Stimulated activated CD4-positive, alpha-beta T cell treated with anti-CD3 and anti-CD28 coated beads, TNF-alpha, amount 100 ng/mL, for 24 hours (primary cell): ENCODE measurements around the gene ARHGEF12.
A peak's percentile ranks its signal among the peaks of the same experiment; 100 is the strongest.

Source experiments
- DNase-seq, 3 experiments: peaks; one replicate each; pipeline ENCODE4 v3.0.0-alpha.2; 2020; ENCODE audit warnings: low read depth in 3 of 3

Gene ARHGEF12, protein sequence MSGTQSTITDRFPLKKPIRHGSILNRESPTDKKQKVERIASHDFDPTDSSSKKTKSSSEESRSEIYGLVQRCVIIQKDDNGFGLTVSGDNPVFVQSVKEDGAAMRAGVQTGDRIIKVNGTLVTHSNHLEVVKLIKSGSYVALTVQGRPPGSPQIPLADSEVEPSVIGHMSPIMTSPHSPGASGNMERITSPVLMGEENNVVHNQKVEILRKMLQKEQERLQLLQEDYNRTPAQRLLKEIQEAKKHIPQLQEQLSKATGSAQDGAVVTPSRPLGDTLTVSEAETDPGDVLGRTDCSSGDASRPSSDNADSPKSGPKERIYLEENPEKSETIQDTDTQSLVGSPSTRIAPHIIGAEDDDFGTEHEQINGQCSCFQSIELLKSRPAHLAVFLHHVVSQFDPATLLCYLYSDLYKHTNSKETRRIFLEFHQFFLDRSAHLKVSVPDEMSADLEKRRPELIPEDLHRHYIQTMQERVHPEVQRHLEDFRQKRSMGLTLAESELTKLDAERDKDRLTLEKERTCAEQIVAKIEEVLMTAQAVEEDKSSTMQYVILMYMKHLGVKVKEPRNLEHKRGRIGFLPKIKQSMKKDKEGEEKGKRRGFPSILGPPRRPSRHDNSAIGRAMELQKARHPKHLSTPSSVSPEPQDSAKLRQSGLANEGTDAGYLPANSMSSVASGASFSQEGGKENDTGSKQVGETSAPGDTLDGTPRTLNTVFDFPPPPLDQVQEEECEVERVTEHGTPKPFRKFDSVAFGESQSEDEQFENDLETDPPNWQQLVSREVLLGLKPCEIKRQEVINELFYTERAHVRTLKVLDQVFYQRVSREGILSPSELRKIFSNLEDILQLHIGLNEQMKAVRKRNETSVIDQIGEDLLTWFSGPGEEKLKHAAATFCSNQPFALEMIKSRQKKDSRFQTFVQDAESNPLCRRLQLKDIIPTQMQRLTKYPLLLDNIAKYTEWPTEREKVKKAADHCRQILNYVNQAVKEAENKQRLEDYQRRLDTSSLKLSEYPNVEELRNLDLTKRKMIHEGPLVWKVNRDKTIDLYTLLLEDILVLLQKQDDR (N-terminal part only)

DNA sequence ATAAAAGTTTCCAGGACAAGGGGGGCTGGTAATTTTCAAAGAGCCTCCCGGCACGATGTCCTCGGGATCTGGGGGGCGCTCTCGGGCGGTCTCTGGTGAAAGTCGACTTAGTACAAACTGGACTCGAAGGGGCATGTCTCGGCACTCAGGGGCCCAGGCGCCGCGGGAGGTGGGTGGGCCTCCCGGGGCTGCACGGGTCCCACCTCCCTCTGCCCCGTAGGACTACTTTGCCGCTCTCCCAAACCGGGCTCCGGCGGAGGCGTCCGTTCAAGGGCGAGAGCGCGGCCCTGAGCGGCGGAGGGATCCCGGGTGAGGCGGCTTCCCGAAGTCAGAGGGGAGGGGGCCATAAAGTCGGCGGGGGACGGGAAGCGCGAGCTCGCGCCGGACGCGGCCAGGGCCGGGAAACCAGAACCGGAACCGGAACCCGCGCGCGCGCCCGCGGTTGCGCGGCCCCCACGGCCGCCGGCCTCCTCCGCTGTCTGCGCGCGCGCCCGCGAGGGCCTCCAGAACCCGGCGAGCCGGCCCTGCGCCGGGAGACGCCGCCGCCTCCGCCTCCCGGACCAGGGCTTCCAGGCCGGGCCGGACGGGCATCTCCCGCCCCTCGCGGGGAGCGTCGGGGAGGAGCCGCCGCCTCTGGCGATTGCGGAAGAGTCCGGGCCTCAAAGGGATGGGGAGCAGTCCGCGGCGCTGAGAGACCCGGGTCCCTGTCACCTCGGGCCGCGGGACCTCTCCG, at the start of gene ARHGEF12:
Gene ARHGEF12 (plus strand): TSS at position 506 of the 733 bp plus-strand sequence. CDS start 831 bp downstream, outside the sequence.
- DNase-seq, result peak; percentile 62 to 86 (median 70)

DNA sequence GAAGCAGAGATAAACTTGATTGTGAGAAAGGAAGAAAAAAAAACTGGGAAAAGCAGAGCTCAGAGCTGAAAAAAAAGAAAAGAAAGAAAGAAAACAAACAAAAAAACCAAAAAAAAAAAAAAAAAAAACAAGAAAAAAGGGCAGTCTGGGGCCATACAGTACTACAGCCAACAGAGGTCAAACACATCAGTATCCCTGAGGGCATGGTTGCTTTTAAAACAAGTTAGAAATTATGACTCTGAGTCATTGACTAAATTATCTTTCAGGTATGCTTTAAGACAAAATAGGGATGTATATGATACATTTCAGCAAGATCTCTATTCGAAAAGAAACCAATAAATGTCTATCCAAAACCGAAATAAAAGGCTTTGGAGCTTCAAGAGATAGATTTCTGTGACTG, 48.2 kb upstream of the ARHGEF12 start:
- DNase-seq, result no peak

DNA sequence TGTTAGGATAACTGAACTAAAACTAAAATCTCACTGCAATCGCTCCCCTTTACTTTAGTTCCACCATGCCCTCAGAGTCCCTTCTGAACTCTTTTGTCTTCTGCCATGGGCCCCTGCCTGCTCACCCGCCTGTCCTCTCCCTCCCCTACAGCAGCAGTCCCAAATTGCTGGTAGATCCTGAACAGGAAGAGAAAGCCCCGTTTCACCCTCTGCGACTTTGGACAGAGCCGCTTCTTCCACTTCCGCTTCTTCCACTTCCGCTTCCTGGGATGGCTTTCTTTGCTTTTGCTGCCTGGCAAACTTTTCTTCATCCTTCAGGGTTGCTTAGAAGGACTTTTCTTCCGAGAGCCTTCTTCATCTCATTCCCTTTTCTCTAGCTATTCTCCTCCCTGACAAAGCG, 46.8 kb upstream of the ARHGEF12 start:
- DNase-seq, result no peak

DNA sequence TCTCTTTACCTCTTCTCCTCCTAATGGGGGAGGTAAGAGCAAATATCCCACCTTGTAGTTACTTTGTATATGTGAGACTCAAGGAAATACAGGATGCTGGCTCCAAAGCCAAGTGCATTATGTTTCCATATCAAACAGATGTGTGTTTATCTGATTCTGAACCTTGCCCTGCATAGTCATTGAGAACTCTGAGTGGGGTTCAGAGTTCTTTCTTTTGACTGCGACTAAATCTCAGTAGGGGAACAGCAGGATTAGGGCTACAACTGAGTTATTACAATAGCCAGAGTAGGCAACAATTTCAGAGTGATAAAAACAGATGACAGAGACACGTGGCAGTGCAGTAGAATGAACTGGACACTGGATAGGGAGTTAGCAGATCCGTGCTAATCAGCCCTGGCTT, 45.3 kb upstream of the ARHGEF12 start:
- DNase-seq, result no peak

DNA sequence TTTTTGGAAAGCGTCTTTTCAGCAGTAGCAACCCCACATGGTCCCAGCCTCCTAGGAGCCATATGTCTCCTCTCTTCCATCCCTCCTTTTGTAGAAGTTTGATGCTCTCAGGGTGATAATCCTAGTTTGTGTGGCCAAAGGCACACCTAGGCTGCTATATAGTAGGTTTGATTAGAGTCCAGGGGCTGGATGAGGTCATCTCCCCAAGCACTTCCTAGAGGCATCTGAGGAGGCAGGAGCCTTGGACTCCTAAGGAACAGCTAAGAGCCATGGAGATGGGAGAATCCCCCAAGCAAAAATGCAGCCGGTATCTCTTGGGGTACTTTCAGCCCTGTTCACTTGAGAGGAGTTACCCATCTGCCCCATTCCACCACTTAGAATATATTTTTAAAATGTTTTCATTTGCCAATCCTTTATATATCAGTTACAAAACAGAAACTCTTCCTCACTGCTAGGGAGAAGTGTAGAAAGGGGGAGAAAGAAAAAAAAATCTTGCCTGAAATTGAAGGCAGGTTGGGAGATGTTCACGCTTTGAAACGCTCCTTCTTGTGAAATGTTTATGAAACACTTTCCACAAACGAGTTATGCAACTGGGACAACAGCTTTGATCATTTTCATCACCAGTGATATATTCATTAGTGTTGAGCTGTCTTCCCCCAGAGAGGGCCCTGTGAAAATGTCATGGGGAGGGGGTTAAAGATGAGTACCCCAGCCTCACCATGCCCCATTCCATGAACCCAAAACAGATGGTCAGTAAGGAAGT, 43.0 kb upstream of the ARHGEF12 start:
- no peak for DNase-seq

DNA sequence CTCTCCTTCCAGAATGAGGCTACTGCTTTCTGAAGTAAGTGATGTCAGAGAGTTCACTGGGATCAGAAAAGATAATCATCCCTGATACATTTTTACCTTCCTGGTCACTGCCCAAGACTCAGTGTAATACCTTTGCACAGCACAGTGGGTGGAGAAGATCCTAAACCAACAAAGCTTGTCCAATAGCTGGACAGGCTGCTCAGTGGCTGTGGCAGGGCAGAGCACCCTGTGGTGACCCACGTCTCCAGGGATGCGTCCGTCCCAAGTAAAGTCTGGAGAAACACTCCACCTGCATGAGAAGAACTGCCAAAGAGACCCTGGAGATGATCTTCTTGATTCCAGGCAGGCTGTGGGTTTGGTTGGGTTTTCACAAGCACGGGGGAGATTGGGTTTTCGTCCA, 42.1 kb upstream of the ARHGEF12 start:
- no peak for DNase-seq

DNA sequence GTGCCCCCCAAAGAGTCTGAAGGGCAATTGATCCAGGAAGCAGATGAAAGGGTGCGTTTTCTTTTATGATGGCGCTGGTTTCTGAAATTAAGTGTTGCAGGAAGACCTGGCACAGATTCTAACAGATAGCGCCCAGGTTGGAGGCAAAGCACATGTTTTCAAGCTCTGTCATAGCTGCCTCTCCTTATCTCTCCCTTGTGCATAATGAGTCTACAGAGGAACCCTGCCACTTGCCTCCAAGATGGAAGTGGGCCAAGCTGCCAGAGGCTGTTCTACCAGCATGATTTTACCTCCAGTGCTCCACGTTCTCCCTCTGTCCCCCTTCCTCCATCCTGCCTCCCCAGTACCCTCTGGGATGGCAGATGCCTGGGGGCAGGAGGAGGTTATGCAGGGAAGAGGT, 41.1 kb upstream of the ARHGEF12 start:
- DNase-seq, result no peak

DNA sequence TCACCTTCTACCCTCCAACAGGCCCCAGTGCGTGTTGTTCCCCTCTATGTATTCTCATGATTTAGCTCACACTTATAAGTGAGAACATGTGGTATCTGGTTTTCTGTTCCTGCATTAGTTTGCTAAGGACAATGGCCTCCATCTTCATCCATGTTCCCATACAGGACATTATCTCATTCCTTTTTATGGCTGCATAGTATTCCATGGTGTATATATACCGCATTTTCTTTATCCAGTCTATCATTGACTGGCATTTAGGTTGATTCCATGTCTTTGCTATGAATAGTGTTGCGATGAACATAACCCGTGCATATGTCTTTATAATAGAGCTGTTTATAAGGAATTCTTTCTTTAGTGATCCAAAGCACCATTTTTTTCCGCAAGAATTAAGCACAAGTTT, 39.7 kb upstream of the ARHGEF12 start:
- DNase-seq, result no peak

DNA sequence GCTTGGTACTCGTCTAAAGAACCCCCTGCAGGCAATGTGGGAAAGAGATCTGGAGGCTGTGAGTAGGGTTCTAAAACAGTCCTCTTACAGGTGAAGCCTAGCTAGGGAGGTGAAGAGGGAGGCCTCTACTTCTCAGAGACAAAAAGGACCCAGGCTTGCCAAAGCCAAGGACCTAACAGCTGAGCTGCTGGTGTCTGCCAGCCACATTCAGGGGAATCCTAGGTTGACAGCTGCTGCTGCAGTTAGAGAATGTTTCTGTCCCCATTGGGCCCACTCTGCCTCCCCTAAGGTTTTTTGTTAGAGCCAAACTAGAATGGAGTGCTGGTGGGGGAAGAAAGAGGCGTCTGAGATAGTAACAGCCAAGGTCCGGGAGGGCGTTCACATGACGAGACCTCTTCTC, 37.8 kb upstream of the ARHGEF12 start:
- no peak for DNase-seq

DNA sequence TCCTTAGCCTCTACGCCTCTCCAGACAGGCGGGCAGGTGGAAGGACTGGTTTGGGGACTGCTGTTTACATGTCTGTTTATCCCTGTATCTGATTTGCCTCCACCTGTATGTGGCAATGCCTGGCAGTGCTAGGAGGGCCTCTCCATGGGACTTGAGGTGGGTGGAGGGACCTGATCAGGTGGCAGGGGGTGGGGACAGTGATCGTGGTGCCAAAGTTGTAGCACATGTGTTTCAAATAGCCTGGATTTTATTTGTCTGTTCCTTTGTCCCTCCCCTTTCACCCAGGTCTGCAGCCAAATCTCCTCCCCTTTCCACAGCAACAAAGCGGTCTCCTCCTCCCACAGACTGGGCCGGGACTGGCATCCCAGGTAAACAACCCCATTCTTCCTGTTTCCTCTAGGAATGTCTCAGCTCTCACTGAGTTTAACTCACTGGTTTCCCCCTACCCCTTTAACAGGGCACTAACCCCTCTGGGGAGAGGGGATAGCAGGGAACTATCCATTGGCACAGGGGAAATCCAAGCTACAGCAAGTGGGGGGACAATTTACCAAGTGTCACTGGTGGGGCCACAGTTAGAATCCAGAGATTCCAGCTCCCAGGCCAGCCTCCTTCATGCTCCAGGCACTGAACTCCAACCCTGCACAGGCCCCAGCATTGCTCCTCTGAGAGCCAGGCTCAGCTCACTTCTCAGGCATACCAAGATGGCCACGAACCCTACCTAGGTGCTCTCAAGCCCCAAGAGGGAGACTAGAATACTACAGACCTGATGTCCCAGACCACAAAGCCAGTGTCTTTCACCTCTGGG, 34.0 kb upstream of the ARHGEF12 start:
- DNase-seq, result no peak

DNA sequence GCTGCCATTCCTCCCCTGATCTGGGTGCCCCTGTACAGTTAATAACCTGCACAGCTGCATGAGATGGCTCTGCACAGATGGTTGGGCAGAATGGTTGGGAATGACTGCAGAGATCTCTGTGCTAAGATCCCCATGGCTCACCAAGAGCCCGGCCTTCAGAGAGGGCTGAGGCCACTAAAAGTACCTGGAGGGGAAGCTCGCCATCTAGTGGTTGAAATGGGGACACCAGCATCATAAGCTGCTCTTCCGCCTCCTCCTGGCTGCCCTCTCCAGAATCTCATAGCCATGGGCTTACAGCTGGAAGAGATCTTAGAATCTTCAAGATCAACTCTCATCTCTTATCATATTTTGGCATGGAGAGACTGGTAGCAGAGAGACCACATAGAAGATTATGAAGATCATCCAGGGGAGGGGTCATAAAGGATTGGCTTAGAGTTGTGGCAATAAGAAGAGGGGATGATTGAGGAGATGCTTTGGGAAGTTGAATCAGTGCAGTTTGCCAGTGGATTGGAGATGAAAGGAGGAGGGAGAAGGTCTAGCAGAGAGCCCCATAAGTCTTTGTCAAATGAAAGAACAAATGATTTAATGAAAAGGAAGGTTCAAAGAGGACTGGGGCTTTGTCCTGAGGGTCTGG, 33.1 kb upstream of the ARHGEF12 start:
- peak; percentile 13 to 51 (median 39) for DNase-seq

DNA sequence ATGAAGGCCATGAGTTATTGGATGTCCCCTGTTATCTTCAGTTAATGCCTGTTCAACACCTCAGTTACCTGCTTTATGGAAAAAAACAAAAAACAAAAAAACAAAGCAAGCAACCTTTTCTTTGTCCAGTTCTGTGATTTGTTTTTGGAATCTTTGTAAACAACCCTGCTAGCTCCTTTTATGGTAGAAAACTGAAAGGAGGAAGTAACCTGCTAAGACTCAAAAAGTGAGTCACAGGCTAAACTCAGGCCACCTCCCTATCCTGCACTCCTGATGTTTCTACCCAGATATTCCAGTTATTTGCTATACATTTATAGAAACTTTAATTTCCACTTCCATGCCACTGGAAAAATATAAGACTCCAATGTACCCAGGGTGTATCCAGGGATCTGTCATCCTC, 31.7 kb upstream of the ARHGEF12 start:
- no peak for DNase-seq

DNA sequence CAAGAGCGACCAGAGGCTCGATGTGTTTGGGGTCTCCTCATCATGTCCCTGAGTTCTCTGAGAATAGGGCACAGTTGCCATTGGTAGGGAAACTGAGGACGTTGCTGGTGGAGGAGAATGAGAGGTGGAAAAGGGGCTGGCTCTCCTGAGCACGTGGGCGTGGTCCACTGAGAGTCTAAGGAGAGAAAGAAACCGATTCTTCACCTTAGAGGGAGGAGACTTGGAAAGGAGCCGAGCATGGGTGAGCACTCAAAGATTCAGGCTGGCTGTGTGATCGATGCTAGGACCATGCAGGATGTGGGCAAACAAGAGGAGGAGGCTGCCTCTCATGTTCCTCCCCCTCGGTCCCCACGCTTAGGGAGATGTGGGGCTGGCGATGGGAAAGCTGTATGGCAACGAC, 30.9 kb upstream of the ARHGEF12 start:
- no peak for DNase-seq

DNA sequence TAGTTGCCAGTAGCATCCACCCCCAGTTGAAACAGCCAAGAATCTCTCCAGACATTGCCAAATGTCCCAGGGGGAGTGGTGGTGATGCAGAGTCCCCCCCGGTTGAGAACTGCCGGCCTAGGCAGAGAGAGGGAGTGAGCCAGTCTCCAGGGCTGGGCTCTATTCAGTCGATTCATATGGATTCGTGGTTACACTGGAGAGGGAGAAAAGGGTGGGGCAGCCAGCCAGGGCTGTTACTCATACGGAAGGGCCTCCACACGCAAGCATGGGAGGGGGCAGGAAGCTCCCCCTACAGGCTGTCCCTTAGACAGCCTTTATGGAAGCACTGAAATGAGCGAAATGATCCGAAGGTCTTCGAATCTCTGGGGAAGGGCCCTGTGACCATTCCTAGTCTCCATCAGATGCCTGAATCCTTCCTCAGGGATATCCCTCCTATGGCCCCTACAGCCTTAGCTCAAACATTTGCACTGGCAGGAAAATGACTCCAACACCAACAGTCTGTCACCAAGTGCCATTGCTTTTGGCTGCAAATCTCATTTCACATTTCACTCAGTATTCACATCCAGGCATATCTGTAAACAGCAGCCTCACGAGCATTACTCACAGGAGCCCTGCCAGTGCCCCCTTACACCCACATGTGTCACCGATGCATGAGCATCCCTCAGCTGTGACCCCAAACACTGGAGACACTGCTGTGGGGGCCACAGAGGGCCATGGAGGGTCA, 29.5 kb upstream of the ARHGEF12 start:
- DNase-seq, result no peak

DNA sequence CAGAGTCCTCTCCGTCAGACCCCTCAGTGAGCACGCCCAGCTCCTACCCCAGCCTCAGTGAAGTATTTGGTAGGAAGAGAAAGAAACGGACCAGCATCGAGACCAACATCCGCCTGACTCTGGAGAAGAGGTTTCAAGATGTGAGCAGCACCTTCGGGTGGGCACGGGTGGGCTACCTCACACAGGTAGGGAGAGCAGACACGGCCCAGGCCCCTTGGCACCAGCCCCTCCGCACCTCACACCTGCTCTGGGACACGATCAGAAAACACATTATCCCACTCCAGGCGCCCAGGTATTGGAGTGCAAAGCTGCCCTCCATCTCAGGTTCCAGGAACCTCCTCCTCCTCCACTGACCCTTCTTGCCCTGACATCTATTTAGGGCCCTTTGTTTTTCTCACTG, 28.7 kb upstream of the ARHGEF12 start:
- DNase-seq, result no peak

DNA sequence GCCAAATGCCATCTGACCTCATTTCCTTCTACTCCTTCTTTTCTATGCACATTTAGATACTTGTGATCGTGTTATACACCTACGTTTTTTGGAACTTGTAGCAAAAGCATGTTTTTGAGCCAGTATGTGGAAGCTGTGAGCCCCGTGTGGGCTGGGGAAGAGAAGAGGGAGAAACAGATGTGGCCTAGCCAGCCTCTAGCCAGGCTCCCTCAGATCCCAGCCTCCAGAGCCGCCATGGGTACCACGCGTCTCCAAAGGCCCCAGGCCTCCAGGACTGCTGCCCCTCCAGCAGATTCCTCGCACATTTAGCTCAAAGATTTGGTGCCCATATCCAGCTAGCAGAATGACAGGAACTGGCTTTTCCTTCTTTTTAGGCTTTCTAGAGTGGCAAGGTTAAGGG, 28.1 kb upstream of the ARHGEF12 start:
- DNase-seq, result no peak

DNA sequence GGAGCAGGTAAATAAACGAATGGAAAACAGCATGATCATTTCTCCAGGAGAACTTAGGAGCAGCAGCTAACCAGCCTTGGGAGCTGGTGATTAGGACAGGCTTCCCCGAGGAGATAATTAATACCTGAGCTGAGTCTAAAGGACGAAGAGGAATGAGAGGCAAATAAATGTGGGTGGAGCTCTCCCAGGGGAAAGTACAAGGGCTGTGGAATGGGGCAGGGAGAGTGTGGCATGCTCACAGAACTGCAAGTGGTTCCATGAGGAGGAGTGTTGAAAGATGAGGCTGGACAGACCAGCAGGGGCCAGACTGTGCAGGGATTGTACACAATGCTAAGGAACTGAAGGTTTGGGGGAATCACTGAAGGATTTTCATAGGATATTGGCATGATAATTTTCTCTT, 25.3 kb upstream of the ARHGEF12 start:
- DNase-seq, result no peak

DNA sequence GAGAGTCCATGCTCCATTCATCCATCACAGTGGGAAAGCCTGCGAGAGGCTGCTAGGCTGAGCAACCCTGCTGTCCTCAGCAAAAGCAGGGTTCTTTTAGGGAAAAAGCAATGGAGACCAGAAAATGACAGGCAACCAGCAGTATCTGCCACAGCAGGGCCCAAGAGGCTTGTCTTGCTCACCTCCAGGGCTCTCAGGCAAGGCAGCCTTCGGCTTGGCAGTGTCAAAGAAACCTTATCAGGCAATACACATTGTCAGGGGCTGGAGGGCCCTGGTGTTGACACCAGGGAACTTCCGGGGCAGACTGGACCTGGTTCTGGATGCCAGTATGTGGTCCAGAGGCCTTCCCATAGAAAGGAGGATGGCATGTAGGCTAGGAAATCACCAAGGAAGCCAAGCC, 21.4 kb upstream of the ARHGEF12 start:
- DNase-seq, result no peak
